ENCODE measurements around the gene ZFR.
"Not testable (repeated sequence)": the region's sequence is repeated elsewhere in the genome, so short reads cannot be mapped to it uniquely, and the experiment has no call there.

The ZFR gene

DNA sequence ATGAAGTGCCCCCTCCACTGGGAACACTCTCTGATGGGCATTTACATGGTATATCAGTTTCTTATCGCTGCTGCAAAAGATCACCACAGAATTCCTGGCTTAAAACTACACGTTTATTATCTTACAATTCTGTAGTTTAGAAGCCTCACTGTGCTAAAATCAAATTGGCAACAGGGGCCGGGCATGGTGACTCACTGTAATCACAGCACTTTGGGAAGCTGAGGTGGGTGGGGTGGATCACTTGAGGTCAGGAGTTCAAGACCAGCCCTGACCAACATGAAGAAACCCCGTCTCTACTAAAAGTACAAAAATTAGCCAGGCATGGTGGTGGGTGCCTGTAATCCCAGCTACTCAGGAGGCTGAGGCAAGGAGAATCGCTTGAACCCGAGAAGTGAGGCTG, 7.8 kb upstream of the ZFR start:
- DNase-seq (ENCODE audit: low read depth, low spot score) = not testable (repeated sequence)

DNA sequence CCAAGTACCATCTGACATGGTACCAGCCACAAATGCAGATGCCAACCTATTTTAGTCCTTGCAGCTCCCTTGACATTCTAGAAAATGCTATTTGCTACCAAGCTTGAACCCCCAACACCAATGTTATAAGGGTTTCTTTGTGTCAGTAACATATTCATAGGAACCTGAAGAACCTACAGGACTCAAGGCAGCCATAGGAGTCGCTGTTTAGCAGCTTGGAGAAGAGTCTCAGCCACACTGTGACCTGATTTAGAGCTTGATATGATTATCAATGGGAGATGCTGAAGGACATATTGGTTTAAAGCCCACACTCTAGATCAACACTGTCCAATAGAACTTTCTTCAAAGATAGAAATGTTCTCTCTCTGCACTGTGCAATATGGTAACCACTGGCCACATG, 6.4 kb upstream of the ZFR start:
- no peak for DNase-seq (ENCODE audit: low read depth, low spot score)

DNA sequence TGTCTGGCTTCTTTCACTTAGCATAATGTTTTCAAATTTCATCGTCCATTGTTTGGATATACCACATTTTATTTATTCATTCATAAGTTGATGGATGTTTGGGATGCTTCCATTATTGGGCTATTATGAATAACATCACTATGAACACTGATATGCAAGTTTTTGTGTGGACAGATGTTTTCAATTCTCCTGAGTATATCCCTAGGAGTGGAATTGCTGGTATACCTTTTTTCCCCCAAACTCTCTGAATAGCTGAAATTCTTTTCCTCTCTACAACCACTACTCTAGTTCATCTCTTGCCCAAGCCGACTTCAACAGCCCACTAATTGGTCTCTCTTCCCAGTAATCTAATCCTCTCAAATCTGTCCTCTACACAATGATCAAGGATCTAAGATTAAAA, 4.7 kb upstream of the ZFR start:
- no peak for DNase-seq (ENCODE audit: low read depth, low spot score)

DNA sequence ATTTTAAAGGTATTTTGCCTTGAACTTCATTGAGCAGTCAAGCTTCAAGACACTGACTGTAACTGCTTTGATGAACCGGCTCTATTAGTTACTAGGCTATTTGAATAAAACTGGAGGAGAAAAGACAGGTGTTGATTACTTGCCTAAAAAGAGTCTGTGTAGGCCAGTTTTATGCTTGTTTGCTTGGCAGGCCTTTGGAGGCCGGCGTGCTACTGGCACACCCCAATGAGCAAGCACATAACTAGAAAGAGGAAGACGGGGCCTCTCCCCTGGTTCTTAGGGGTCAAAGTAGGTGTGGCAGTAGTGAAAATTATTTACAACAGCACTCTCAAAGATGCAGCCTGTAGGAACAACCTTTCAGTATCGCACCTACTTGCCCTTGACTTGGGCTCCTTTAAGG, 2.1 kb upstream of the ZFR start:
- no peak for DNase-seq (ENCODE audit: low read depth, low spot score)

DNA sequence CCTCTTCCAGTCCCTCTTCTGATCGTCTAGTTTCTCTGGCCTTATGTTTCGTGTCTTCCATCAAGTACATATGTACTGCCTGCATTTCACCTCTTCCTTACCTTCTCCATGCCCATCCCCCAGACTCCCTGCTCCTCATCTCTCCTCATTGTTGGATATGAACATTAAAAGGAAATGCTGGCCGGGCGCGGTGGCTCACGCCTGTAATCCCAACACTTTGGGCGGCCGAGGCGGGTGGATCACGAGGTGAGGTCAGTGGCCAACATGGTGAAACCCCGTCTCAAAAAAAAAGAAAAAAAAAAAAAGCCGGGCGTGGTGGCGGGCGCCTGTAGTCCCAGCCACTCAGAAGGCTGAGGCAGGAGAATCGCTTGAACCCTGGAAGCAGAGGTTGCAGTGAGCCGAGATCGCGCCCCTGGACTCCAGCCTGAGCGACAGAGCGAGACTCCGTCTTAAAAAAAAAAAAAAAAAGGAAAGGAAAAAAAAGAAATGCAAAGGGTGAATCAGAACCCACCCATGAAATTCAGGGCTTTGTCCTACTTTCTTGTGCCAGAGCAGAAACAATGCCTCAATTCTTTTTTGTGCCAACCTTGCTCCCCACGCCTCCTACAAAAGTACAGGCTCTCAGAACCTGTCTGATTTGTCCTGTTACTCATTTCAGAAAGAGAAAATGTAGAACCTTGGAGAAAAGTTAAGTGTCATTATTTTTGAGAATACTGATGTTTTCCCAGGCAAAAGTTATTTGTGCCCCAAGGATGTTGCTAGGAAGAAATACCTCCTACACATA, 1.5 kb upstream of the ZFR start:
- no peak for DNase-seq (ENCODE audit: low read depth, low spot score)

DNA sequence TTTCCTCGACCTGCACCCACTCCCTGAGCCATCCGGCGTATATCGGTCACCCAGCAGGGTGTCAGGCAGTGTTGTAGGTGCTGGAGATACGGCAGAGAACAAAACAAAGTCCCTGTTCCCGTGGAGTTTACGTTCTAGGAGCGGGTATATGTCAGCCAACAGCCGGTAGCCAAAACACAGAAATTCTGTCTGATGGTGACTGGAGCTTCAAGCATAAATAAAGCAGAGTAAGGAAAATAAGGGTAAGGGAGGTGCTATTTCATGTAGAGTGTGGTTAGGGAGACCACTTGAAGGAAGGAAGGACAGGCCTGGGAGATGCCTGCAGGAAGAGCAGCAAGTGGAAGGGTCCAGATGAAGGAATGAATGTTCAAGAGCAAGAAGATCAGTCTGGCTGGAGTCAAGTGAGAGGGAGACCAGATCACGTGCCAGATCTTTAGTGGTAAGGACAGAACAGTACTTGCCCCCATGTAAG, 783 bp upstream of the ZFR start:
- no peak for DNase-seq (ENCODE audit: low read depth, low spot score)

DNA sequence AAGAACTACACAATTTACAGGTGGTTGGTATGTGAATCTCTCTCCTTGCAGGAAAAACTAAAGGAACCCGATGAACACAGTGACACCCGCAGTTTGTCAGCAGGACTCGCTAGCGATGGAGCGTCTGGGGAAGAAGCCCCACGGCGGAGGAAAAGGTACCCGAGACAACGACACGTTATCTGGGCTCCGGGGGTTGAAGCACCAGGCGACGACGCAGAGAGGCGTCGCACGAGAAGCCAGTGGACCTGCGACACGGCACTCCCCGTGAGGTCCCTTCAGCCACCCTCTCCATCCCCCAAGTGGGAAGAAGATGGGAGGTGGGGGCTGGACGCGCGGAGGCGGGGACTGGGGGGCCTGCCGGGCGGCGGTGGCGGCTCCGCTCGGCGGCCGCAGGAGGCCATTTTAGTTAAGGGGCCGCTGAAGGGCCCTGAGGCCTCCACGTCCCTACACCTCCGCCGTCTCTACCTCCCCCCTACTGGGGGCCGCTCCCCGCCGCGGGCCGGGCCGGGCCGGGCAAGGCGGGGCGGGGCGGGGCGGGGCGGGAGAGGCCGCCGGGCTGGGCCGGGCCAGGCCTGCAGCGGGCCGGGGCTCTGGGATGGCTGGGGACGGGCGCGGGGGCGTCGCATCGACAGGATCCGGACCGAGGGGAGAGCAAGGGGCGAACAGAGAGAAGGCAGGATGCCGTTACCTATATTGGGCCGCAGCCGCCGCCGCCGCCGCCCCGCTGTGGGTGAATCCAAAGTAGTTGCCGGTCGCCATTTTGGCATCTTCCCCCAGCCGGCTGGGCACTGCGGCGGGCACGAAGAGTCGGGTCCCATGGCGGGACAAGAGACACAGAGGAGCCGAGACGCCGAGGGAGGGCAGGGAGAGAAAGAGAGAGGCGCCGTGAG, 754 bp downstream of the ZFR start:
- peak; percentile 25 for DNase-seq (ENCODE audit: low read depth, low spot score)

DNA sequence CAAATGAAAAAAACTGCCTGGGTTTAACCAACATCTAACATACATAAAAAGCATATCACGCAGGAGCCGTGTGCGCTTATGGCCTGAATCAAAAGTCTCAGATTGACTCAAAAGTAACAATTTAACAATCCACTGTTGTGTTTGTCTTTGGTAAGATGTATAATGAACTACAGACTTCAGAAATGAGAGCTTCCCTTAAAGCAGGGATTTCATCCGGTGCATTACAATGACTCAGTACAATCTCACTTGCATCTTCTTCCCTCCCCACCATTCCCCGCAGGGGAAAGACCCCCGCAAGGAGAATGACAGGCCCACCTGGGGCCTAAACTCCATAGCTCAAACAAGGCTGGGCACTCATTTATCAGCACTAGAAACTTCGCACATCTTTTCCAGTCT, 1.4 kb downstream of the ZFR start:
- DNase-seq (ENCODE audit: low read depth, low spot score) = no peak

DNA sequence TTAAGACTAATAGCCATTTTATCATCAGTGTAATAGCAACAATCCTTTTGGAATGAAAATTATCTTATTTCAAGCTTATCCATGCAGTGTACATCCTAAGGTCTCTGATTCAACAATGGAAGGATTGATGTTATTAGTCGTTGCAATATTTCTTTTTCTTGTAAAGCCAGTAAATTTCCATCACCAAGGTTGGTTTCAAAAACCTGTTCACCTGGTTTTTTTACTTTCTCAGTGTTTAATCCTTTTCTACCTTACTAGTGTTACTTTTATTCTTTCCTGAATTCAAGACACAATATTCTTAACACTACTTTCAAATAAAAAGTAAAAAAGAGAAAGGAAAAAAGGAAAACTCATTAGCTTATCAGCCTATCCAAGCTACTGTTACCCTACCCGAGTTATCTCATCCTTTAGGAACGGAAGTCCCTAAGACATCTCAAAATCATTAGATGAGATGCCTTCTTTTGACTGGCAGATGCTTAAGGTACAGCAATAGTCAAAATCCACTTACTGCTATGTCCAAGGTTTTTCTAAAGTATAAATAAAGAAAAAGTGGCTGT, 5.4 kb downstream of the ZFR start:
- DNase-seq (ENCODE audit: low read depth, low spot score) = no peak

DNA sequence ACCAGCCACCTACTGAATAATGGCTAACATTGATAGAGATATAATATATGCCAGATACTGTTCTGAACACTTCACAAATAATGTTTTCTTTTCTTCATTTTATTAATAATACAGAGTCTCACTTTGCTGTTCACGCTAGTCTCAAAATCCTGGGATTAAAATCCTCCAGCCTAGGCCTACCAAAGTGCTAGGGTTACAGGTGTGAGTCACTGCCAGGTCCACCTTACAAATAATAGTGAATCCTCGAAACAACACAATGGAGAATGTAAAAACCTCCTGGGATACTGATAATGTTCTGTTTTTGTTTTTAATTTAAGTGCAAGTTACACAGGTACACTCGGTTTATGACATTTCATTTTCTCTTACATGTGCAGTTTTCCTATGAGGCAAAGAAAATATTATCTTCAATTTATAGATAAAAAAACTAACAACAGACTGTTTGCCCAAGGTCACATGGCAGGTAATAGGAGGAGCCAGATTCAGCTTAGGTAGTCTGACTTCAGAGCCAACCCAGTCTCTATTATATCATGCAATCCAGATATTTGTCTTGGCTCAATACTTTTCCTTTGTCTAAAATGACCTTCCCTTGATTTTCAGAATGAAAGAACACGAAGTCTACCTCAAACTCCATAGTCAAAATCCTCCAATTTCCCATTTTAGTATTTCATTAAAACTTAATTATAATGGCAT, 7.8 kb downstream of the ZFR start:
- no peak for DNase-seq (ENCODE audit: low read depth, low spot score)

DNA sequence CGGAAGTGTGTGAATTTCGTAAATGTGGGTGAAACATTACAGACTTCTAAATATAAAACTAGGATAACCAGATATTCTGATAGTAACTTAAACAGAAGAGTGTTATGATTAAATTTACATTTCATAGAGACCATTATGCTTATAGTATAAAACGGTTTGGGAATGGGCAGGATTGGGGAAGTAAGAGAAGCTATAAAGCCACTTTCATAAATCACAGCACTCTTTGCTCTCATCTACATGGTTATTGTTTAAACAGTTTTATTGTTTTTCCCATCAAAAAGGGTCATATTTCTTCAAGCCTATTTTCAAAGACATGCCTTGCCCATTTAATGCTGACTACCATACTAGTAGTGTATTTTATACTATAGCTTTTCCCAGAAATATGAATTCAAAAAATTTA, 9.2 kb downstream of the ZFR start:
- no peak for DNase-seq (ENCODE audit: low read depth, low spot score)

DNA sequence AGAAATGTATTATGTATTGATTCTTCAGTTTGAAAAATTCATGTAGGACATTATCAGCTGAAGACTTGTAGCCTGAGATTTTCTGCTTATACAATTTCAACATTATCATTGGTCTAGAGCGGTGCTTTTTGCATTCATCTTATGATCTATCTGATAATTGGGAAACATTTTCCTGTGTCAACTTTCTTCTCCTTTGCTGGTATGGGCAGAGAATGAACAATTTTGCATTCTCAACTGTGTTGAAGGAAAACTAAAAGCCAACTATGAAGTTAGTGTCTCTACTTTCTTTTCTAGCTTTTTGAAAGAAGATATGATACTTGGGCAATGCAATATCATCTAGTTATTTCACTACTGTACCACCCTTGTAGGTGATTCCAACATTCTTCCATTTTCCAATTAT, 10.3 kb downstream of the ZFR start:
- DNase-seq (ENCODE audit: low read depth, low spot score) = no peak

DNA sequence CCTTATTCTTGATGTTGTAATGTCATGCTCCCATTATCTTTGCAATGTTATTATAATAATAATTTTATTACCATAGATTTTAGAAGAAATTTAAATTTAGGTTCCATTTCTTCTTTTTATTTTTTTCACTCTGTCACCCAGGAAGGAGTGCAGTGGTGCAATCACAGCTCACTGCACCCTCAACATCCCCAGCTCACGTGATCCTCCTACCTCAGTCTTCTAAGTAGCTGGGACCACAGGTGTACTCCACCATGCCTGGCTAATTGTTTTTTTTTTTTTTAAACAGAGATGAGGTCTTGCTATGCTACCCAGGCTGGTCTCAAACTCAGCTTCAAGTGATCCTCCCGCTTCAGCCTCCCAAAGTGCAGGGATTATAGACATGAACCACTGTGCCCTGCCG, 11.9 kb downstream of the ZFR start:
- no peak for DNase-seq (ENCODE audit: low read depth, low spot score)

DNA sequence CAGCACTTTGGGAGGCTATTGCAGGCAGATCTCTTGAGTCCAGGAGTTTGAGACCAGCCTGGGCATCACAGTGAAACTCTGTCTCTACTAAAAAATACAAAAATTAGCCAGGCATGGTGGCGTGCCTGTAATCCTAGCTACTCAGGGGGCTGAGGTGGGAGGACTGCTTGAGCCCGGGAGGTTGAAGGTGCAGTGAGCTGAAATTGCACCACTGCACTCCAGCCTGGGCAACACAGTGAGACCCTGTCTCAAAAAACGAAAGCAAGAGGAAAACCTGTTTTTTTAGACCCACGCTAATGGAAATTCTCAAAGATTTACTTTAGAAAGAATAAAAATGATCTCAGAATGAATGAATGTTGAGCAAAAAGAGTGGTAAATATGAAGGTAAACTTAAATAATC, 13.7 kb downstream of the ZFR start:
- not testable (repeated sequence) for DNase-seq (ENCODE audit: low read depth, low spot score)

DNA sequence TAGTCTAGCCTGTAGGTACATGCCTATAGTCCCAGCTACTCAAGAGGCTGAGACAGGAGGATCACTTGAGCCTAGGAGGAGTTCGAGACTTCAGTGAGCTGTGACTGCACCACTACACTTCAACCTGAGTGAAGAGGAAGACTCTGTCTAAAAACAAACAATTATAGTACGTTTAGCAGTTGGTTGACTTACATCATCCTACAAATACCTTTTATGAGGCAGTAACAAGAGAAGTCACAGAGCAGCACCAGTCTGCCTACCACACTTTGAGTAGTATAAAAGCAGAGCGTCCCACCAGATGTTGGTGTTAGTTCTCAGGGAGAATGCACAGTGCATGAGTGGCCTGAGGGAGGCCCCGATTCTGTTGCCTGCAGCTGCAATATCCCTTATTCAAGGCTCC, 16.1 kb downstream of the ZFR start:
- no peak for DNase-seq (ENCODE audit: low read depth, low spot score)

DNA sequence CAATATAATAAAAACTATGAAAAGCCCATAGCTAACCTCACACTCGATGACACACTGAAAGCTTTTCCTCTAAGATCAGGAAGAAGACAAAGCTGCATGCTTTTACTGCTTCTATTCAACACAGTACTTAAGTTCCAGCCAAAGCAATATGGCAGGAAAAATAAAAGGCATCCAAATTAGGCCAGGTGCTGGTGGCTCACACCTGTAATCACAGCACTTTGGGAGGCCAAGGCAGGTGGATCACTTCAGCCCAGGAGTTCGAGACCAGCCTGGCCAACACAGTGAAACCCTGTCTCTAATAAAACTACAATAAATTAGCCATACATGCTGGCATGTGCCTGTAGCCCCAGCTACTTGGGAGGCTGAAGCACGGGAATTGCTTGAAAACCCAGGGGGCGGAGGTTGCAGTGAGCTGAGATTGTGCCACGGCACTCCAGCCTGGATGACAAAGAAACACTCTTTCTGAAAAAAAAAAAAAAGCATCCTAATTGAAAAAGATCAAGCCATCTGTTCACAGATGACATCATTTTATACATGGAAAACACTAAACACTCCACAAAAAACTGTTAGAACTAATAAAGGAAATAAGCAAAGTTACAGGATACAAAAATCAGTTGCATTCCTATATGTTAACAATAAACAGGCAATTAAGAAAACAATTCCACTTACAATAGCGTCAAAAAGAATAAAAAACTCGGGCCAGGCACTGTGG, 17.9 kb downstream of the ZFR start:
- DNase-seq (ENCODE audit: low read depth, low spot score) = no peak

DNA sequence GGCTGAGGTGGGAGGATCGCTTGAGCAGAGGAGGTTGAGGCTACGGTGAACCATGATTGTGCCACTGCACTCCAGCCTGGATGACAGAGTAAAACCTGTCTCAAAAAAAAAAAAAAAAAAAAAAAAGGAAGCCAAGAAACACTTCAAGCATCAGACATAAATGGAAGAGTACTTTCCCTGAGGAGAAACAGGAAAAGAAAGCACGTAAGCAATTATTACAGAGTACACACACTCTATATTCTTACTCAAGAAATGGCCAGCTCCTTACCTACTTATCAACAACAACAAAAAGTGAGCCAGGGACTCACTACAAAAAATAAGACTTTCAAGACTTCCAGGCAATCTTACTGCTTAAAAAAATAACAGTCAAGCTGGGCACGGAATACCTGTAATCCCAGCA, 21.8 kb downstream of the ZFR start:
- DNase-seq (ENCODE audit: low read depth, low spot score) = no peak

DNA sequence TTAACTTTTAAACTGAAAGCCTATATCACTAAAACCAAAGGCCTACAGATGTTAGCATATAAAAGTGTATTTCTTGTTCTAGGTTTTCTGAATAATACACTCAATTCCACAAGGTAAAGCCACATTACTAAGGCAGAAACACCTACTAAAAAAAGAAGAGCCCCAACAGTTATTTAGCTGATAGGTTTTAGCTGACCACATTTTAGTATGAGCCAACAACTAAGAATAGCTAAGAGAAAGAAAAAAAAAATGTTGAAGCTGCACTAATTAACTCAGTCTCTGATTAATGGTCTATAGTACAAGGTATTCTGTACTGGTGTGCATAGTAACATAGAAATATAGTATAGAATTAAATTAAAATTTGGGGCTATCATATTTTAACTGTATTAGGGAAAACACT, 23.5 kb downstream of the ZFR start:
- DNase-seq (ENCODE audit: low read depth, low spot score) = no peak

DNA sequence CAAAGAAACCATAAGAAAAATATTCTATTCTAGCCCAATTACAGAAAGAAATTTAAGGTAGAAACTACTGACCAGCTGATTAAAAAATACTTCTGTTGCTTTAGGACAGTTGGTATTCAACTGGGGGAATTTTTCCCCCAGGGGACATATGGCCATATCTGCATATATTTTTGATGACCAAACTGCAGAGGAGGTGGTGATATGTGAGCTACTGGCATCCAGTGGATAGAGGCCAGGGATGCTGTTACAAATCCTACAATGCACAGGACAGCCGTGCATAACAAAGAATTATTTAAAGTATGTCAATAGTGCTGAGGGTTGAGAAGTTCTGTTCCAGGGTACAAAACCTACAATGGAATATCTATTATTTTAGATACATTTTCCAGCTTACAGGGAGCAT, 24.0 kb downstream of the ZFR start:
- DNase-seq (ENCODE audit: low read depth, low spot score) = no peak

DNA sequence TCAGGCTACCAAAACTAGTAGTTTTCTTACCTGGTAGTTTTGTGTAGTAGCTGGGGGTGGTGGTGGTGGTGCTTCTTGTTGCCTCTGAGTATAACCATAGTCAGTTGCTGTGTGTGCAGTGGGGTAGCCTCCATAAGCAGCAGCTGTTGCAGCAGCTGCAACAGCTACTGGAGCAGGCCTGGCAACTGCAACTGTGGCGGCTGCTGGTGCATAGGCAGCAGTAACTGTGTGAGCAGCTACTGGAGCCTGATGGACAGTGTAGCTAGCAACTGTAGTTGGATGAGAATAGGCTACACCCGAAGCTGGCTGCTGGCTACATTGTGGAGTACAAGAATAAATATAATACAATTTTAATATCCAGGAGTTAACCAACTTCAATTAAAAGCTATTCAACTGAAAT, 24.7 kb downstream of the ZFR start:
- no peak for DNase-seq (ENCODE audit: low read depth, low spot score)

DNA sequence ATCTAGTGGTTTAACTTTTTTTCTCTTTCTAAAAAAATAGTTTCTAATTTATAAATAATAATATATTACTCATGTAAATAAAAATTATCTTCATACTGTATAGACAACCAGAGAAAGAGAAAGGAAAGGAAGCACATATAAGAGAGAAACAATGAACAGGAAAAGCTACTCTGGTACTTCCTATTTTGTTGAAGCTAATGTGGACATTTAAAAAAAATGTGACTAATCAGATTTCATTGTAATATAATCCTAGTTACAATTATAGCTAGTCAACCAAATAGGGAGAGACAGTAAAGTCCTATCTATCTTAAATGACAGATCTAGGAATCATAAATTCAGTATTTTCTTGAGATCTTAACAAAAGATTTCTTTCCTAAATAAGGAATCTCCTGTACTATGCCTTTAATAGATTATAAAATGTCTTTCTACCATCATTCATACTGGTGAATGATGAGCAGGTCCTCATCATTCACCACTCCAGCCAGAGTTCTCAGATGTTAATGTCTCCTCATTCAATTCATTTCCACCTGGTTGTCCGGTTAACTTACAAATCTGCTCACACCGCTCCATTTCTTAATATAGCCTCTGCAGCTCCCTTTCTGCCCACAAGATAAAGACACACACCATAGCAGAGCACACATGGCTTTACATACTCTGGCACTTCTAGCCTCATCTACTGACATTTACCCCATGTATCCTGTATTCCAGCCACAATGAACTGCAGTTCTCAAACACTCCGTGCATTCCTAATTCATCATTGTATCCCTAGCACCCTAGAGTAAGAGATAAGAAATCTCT, 30.9 kb downstream of the ZFR start:
- DNase-seq (ENCODE audit: low read depth, low spot score) = no peak
